Measurements from ENCODE around the gene RTP3. TPM values are rescaled to one million over a fixed set of nuclear protein-coding genes. Genes with fewer than 3 reads are reported as not detected.

The RTP3 gene
- total RNA-seq, 2 donors from 2014 or later, result not detected

GRCh38 chr3:46479021-46479420, 18.8 kb upstream of the RTP3 start:
- 91 to 93% methylated on average over 5 of the region's 5 CpGs for WGBS, 2 donors
- intact Hi-C loops (cut with DNase I), result no loop called here

DNA sequence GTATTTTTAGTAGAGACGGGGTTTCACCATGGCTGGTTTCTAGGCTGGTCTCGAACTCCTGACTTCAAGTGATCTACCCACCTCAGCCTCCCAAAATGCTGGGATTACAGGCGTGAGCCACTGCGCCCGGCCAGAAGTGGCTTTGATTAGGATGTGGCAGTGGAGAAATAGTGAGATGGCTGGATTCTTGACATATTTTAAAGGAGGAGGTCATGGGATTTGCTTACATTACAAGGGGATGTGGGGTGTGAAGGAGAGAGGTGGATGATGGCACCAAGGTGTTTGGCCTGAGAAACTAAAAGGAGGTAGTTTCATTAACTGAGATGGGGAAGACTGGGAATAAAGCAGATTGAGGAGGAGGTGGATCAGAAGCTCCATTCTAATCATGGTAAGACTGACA, 18.1 kb upstream of the RTP3 start:
- no peak for DNase-seq
- H3K36me3 ChIP-seq (replicated peaks in 1 of 2; ENCODE audit: insufficient read depth in 1 of 2, low read depth in 2 of 2), result no peaks in the 10 kb centered on the region
- no peak overlapping the region for H3K4me3 ChIP-seq
- no peak for ATAC-seq
- TF ChIP-seq, protein P1, sequence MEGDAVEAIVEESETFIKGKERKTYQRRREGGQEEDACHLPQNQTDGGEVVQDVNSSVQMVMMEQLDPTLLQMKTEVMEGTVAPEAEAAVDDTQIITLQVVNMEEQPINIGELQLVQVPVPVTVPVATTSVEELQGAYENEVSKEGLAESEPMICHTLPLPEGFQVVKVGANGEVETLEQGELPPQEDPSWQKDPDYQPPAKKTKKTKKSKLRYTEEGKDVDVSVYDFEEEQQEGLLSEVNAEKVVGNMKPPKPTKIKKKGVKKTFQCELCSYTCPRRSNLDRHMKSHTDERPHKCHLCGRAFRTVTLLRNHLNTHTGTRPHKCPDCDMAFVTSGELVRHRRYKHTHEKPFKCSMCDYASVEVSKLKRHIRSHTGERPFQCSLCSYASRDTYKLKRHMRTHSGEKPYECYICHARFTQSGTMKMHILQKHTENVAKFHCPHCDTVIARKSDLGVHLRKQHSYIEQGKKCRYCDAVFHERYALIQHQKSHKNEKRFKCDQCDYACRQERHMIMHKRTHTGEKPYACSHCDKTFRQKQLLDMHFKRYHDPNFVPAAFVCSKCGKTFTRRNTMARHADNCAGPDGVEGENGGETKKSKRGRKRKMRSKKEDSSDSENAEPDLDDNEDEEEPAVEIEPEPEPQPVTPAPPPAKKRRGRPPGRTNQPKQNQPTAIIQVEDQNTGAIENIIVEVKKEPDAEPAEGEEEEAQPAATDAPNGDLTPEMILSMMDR (IDR thresholded peaks at IDR 0.05), result no peak
- no peak for TF ChIP-seq POLR2A (IDR thresholded peaks at IDR 0.05)
- peaks cover 18% of the 10 kb centered on the region for H3K4me1 ChIP-seq
- H3K9me3 ChIP-seq, result no peaks in the 10 kb centered on the region
- intact Hi-C loops (cut with DNase I), result no loop called here
- 73 to 93% methylated on average over 5 of the region's 5 CpGs for WGBS, 2 donors
- no peaks in the 10 kb centered on the region for H3K27me3 ChIP-seq
- H3K27ac ChIP-seq, result no peak overlapping the region

More at GRCh38 chr3:46479021-46479420, 18.8 kb upstream of the RTP3 start:
- TF ChIP-seq, protein P1 (IDR thresholded peaks at IDR 0.05), result no peak
- no peak for TF ChIP-seq POLR2A (IDR thresholded peaks at IDR 0.05)
- Histone ChIP-seq H3K4me1 (peaks cover 12% of the 10 kb centered on the region), H3K9me3 (no peaks in the 10 kb centered on the region), H3K27me3 (no peaks in the 10 kb centered on the region), H3K36me3 (replicated peaks in 1 of 2; ENCODE audit: insufficient read depth in 1 of 2, low read depth in 2 of 2) (no peaks in the 10 kb centered on the region), H3K4me3 (no peak overlapping the region), H3K27ac (no peak overlapping the region)
- ATAC-seq (no peak), DNase-seq (no peak)

DNA sequence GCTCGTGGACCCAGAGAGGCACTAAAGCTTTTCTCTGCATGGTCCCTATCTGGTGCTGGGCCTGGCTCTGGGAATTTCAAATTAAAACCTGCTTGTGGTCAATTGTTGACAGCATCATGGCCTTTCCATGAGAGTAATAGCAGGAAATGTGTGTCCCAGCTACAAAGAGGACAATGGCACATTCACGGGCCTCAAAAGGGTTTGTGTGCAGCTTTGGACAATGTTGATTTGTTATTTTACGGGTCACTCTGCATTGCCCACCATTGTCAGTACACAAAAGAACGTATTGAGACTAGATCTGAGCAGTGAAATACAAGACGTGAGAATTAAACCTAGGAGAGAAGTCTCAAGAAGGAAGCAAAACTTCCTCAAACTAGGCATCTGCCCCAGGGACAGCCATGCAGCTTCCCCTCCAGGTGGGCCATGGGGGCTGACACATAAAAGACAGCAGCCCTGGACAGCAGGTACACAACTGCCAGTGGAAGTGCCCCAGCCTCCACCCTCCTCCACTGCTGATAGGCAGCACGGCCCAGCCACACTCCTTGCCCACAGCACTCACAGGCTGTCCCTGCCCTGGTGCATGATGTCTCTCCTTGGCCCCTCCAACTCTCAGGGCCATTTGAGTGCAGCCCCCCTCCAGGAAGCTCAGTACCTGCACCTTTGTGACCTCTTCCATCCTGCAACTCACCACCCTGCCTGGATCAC, 17.1 kb upstream of the RTP3 start:
- peaks cover 28% of the 10 kb centered on the region for H3K4me1 ChIP-seq
- H3K27me3 ChIP-seq, result no peaks in the 10 kb centered on the region
- no peak overlapping the region for H3K27ac ChIP-seq
- 81 to 93% methylated on average over 6 of the region's 6 CpGs for WGBS, 2 donors
- no peak for TF ChIP-seq POLR2A (IDR thresholded peaks at IDR 0.05)
- TF ChIP-seq, protein P1 (IDR thresholded peaks at IDR 0.05), result no peak
- ATAC-seq, result no peak
- intact Hi-C loops (cut with DNase I), result no loop called here
- H3K4me3 ChIP-seq, result no peak overlapping the region
- H3K9me3 ChIP-seq, result no peaks in the 10 kb centered on the region
- no peaks in the 10 kb centered on the region for H3K36me3 ChIP-seq (replicated peaks in 1 of 2; ENCODE audit: insufficient read depth in 1 of 2, low read depth in 2 of 2)
- no peak for DNase-seq

DNA sequence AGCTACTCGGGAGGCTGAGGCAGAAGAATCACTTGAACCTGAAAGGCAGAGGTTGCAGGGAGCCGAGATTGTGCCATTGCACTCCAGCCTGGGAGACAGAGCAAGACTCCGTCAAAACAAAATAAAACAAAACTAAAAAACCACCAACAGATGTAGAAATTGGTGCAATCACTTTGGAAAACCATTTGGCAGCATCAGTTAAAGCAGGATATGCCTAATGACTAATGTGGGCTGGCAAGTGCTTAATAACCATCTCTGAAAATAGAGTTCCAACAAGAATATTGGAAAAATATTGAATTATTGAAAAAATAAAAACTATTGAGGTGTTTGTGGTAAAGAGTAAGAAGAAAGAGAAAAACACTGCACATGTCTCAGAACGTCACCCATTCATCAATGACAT, 16.1 kb upstream of the RTP3 start:
- no peaks in the 10 kb centered on the region for H3K36me3 ChIP-seq (replicated peaks in 1 of 2; ENCODE audit: insufficient read depth in 1 of 2, low read depth in 2 of 2)
- WGBS, 2 donors, result 86 to 92% methylated on average over 4 of the region's 4 CpGs
- intact Hi-C loops (cut with DNase I), result no loop called here
- H3K4me3 ChIP-seq, result no peak overlapping the region
- TF ChIP-seq, protein P1 (IDR thresholded peaks at IDR 0.05), result no peak
- no peak for TF ChIP-seq POLR2A (IDR thresholded peaks at IDR 0.05)
- ATAC-seq, result no peak
- H3K27ac ChIP-seq, result no peak overlapping the region
- H3K4me1 ChIP-seq, result peaks cover 35% of the 10 kb centered on the region
- no peak for DNase-seq
- H3K9me3 ChIP-seq, result no peaks in the 10 kb centered on the region
- H3K27me3 ChIP-seq, result no peaks in the 10 kb centered on the region

Data from body of pancreas (tissue), 4 donors.